ENCODE measurements around the gene ST3GAL2. TPM values are rescaled to one million over a fixed set of nuclear protein-coding genes. Genes with fewer than 3 reads are reported as not detected.

Gene ST3GAL2
- total and polyA plus RNA-seq, 9 of the 15 experiments (the other 6 are each of a cell fraction or from before 2014, with no cell fraction given), result 1.5 to 108 (median 34.3) TPM

DNA sequence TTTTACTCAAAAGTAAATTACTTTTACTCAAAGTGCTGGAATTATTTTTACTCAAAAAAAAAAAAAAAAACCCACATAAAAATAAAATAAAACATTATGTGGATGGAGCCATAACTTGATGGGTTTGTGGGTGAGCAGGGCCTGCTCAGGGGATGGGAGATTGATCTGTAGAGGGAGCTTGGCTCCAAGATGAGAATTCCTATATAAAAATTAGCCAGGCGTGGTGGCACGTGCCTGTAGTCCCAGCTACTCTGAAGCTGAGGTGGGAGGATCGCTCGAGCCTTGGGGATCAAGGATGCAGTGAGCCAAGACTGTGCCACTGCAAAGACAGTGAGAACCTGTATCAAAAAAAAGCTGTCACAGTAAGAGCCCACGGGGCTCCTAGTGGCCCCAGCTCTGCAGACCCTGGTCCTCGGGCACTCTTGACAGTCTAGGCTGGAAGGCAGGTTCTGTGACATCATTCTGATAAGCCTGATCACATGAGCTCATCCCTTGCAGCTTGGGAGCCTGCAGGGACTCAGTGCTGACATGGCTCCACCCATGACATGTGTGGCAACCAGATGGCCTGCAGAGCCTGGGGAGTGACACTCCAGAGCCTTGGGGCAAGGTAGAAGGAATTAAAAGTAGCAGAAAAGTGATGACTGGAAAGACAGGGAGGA, 42.5 kb downstream of the ST3GAL2 start (continued):
- no peak for TF ChIP-seq STAT5A (IDR thresholded peaks at IDR 0.05; ENCODE audit: borderline replicate concordance, low read length)
- TF ChIP-seq, protein P1, sequence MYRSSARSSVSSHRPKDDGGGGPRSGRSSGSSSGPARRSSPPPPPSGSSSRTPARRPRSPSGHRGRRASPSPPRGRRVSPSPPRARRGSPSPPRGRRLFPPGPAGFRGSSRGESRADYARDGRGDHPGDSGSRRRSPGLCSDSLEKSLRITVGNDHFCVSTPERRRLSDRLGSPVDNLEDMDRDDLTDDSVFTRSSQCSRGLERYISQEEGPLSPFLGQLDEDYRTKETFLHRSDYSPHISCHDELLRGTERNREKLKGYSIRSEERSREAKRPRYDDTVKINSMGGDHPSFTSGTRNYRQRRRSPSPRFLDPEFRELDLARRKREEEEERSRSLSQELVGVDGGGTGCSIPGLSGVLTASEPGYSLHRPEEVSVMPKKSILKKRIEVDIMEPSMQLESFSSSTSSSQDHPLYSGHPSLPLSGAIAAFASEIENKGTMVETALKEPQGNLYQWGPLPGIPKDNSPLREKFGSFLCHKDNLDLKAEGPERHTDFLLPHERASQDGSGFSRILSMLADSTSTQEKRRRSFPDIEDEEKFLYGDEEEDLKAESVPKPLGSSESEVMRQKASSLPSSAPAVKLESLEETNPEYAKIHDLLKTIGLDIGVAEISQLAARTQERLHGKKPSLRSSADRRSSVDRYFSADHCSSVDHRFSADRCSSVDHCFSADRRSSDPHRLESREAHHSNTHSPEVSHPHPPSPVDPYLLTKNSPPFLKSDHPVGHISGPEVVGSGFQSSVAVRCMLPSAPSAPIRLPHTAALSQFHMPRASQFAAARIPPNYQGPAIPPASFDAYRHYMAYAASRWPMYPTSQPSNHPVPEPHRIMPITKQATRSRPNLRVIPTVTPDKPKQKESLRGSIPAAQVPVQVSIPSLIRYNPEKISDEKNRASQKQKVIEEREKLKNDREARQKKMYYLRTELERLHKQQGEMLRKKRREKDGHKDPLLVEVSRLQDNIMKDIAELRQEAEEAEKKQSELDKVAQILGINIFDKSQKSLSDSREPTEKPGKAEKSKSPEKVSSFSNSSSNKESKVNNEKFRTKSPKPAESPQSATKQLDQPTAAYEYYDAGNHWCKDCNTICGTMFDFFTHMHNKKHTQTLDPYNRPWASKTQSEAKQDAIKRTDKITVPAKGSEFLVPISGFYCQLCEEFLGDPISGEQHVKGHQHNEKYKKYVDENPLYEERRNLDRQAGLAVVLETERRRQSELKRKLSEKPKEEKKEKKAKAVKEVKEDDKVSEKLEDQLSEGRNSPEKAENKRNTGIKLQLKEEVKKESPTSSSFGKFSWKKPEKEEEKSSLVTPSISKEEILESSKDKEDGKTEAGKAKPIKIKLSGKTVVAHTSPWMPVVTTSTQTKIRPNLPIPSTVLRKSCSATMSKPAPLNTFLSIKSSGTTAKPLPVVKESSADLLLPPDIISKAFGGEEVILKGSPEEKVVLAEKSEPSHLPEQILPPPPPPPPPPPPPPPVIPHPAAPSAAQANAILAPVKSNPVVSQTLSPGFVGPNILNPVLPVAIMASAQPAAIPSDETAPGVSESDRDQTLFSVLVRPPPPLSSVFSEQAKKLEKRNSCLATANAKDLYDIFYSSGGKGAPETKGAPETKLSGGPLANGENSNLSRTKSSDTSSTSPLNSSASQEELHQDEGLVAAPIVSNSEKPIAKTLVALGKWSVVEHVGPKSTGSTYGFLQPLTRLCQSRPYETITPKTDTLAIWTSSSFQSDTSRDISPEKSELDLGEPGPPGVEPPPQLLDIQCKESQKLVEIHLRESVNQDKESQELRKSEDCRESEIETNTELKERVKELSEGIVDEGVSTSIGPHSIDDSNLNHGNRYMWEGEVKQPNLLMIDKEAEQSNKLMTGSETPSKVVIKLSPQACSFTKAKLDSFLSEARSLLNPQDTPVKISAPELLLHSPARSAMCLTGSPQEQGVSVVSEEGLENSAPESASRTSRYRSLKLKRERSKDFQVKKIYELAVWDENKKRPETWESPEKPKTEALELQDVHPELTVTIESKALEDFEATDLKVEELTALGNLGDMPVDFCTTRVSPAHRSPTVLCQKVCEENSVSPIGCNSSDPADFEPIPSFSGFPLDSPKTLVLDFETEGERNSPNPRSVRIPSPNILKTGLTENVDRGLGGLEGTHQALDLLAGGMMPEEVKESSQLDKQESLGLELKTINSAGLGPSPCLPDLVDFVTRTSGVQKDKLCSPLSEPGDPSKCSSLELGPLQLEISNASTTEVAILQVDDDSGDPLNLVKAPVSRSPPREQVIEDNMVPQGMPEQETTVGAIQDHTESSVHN (IDR thresholded peaks at IDR 0.05; ENCODE audit: borderline replicate concordance in 1 of 2, low read depth in 1 of 2), result 0 out of 4 replicates have a peak, but pooled peaks of 1 of the 2 experiments have one; percentile 34
- TF ChIP-seq SIN3B (IDR thresholded peaks at IDR 0.05; ENCODE audit: low read depth), result no peak
- TF ChIP-seq, protein P2, sequence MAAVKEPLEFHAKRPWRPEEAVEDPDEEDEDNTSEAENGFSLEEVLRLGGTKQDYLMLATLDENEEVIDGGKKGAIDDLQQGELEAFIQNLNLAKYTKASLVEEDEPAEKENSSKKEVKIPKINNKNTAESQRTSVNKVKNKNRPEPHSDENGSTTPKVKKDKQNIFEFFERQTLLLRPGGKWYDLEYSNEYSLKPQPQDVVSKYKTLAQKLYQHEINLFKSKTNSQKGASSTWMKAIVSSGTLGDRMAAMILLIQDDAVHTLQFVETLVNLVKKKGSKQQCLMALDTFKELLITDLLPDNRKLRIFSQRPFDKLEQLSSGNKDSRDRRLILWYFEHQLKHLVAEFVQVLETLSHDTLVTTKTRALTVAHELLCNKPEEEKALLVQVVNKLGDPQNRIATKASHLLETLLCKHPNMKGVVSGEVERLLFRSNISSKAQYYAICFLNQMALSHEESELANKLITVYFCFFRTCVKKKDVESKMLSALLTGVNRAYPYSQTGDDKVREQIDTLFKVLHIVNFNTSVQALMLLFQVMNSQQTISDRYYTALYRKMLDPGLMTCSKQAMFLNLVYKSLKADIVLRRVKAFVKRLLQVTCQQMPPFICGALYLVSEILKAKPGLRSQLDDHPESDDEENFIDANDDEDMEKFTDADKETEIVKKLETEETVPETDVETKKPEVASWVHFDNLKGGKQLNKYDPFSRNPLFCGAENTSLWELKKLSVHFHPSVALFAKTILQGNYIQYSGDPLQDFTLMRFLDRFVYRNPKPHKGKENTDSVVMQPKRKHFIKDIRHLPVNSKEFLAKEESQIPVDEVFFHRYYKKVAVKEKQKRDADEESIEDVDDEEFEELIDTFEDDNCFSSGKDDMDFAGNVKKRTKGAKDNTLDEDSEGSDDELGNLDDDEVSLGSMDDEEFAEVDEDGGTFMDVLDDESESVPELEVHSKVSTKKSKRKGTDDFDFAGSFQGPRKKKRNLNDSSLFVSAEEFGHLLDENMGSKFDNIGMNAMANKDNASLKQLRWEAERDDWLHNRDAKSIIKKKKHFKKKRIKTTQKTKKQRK (IDR thresholded peaks at IDR 0.05; ENCODE audit: borderline replicate concordance, low read depth, low read length), result no peak
- TF ChIP-seq EP400 (IDR thresholded peaks at IDR 0.05), result 0 out of 2 replicates have a peak, but pooled peaks have one; percentile 20
- peak; percentile 84 for TF ChIP-seq CREM (IDR thresholded peaks at IDR 0.05; ENCODE audit: low read depth)
- TF ChIP-seq NUFIP1 (IDR thresholded peaks at IDR 0.05; ENCODE audit: partially characterized antibody), result no peak
- TF ChIP-seq RCOR1 (IDR thresholded peaks at IDR 0.05; ENCODE audit: borderline replicate concordance in 1 of 2, low read depth in 2 of 2, low read length in 2 of 2), result peak in 1 of 2 experiments; percentile 52; a peak in 1 of 4 replicates
- TF ChIP-seq ZNF583 (CRISPR knock-in tag; IDR thresholded peaks at IDR 0.05), result peak; percentile 46; the same call in 1 of the 2 replicates
- peak; percentile 46; the same call in 1 of the 2 replicates for TF ChIP-seq EP300 (IDR thresholded peaks at IDR 0.05; ENCODE audit: low read length)
- TF ChIP-seq, protein P3, sequence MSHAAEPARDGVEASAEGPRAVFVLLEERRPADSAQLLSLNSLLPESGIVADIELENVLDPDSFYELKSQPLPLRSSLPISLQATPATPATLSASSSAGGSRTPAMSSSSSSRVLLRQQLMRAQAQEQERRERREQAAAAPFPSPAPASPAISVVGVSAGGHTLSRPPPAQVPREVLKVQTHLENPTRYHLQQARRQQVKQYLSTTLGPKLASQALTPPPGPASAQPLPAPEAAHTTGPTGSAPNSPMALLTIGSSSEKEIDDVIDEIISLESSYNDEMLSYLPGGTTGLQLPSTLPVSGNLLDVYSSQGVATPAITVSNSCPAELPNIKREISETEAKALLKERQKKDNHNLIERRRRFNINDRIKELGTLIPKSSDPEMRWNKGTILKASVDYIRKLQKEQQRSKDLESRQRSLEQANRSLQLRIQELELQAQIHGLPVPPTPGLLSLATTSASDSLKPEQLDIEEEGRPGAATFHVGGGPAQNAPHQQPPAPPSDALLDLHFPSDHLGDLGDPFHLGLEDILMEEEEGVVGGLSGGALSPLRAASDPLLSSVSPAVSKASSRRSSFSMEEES (CRISPR knock-in tag; IDR thresholded peaks at IDR 0.05), result 0 out of 2 replicates have a peak, but pooled peaks have one; percentile 5
- peak; percentile 50; the same call in 1 of the 2 replicates for TF ChIP-seq HSF4 (CRISPR knock-in tag; IDR thresholded peaks at IDR 0.05; ENCODE audit: borderline replicate concordance)

Measured in K562 (cell line).